GM18858 (cell line): Measurements from ENCODE around the gene EARS2.
"Not testable (repeated sequence)": the region's sequence is repeated elsewhere in the genome, so short reads cannot be mapped to it uniquely, and the experiment has no call there.

Source experiments
- ATAC-seq: cut with Tn5 transposase; IDR thresholded peaks from one replicate; pipeline ENCODE4 v1.9.1; 2021; ENCODE audit not compliant: unreplicated experiment

EARS2 gene

DNA sequence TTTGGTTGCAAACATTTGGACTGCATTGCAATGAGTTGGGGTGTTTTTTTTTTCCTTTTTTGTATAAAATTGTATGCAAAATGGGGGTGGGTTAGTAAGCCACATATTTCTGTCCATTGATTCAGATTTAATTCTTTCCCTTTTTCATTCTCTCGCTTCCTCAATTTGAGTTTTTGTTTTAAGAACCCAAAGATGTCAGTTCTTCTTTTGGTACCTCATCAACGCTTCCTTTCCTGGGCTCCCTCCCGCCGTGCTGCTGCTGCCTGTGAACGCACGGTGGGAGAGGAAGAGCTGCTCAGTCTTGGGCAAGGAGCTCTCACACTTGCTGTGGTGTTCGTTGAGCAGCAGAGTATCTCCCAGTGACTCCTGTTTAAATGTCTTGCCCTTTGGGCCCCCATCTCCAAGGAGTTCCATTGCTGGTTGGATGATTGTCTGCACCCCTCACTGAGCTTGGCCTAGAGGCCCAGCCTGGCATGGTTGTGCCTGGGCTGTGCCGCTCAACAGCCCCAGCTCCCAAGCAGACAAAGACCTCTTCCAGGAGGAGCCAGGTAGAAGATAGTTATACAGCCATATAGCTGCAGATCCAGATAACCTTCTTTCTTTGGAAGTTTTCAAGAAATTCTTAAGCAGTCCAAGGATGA, 14.0 kb upstream of the EARS2 start:
- no peak for ATAC-seq

DNA sequence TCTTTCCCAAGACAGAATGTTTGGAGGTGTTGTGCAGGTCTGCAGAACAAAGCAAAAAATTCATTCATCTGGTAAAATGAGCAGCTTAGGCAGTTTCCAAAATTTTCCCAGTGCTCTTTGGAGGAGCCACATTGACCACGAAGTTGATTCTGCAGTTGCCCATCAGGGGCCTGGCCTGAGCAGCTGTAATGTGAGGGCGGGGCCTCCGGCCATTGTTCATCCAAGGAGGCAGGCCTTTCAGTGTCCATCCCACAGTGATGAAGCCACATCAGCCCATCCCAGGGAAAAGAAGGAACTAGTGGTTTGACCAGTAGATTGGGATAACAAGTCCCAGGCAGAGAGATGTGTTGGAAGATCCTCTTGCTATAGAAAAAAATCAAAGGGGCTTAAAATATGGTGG, 10.5 kb upstream of the EARS2 start:
- ATAC-seq, result no peak

DNA sequence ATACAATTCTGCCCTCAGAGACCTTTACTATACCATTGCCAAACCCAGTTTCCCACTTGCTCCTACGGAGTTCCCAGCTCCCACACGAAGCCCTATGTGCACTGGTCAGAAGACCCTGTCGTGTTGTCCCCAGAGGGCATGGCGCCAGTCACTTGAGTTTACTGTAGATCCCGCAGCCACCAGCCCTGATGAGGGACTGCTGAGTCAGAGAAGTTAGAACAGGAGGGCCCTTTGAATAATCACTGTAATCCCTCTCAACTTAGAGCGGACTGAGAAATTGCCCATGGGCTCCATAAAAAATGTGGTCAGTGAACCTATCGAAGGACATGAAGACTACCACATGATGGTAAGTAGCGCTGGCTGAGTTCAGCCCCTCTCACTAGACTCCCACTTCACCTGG, 9.6 kb upstream of the EARS2 start:
- no peak for ATAC-seq

DNA sequence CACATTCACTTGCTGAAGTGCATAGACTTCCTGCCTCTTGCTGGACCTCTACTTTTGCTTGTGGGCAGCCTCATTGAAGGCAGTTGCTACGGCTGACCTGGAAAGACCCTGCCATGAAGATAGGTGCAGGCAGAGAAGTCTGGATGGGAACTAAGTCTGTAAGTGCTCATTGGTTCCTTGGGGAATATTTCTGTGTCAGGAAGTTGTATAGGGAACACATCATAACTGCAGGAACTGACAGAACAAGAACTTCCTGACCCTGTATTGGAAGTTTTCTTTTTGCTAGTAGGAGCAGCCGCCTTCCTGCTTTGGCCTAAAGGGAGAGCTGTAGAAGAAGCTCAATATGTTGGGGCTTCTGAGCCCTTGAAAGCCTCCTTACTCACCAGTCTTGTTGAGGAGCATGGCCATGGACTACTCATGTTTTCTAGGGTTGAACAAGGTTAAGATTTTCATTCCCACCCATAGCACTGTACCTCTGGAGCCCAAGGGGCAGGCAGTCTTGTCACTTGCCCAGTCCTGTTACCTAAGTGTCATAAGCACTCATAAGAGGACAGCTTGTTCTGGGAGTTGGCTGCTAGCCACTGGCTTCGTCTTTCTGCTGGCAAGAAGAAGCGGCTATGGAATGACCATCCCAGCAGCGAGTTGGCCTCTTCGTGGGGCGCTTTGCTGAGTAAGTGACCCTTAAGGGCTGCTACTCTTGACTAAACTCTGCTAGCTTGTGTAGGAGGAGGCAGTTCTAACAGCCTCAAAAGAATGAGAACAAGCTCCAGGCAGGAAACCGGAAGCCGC, 7.6 kb upstream of the EARS2 start:
- ATAC-seq, result no peak

DNA sequence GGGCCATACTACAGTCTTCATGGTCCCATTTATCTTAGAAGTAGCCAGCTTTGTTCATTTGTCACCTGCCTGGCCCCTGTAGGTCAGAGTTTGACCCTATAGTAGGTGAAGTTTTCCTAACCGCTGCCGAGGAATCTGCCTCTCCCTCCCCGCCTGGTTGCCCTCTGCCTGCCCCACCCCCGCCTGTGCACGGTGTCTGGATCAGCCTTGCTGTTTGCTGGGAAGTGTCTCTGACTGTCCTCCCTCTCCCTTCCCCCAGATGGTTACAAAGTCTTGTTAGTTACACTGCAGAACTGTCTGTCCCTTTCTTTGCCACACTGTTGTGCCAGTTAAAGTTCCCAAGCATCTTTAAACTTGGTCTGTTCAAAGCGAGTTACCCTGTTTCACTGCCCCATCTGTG, 6.0 kb upstream of the EARS2 start:
- ATAC-seq, result no peak

DNA sequence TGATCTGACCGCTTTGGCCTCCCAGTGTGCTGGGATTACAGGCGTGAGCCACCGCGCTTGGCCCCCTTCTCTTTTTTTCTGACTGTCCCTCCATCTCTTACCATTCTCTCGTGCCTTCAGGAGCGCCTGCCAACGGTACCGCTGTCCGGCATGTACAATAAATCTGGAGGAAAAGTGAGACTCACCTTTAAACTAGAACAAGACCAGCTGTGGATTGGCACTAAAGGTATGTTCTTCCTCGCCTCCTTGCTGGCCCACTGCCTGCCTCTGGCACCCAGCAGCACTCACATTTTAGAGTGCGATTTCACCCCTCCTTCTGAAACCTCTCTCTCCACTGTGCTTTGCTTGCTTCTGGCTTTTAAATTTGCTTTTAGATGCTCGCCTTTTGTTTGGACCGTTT, 5.4 kb upstream of the EARS2 start:
- ATAC-seq, result no peak

DNA sequence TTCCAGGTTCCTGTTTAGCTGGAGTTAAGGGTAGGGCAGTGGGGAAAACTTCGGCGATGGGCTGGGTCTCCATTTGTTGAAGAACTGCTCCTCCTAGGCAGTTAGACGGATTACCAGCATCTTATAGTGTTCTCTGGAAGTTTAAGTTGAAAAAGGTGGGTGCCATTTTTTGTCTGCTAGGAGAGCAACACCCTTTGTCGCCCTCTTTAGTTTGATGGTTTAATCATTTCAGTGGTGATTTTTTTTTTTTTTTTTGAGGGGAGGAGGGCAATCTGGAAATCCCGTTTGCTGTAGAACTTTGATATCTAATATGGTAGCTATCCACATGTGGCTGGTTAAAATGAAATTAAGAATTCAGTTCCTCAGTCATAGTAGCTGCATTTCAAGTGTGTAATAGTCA, 4.4 kb upstream of the EARS2 start:
- ATAC-seq, result no peak

DNA sequence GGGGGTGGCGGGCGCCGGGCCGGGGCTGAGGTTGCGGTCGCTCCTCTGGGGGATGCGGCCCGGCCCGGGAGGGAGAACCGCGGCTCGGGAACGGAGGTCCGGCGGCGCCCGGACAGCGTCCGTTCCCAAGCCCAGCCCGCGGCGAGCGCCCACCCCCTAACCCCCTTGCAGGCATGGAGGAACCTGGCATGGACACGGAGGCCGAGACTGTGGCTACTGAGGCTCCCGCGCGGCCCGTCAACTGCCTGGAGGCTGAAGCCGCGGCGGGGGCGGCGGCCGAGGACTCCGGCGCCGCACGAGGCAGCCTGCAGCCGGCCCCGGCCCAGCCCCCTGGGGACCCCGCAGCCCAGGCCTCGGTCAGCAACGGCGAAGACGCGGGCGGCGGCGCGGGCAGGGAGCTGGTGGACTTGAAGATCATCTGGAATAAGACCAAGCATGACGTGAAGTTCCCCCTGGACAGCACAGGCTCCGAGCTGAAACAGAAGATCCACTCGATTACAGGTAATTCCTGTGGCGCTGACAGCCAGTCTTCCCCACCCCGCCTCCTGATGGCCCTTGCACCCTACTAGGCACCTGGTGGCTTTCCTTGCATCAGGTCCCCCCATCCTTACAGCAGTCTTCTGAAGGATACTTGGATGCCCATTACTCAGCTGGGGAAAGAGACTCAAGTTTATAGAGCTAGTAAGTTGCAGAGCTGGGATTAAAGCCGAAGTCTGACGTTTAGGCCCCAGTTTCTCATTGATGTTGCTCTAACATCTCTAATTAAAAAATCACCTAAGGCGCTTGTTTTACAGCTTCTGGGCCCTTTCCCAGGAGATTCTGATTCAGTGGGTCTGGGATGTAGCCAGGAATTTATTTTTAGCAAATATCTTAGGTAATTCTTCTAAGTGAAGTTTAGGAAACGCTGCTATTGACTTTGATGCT, 891 bp upstream of the EARS2 start:
- ATAC-seq, result no peak

DNA sequence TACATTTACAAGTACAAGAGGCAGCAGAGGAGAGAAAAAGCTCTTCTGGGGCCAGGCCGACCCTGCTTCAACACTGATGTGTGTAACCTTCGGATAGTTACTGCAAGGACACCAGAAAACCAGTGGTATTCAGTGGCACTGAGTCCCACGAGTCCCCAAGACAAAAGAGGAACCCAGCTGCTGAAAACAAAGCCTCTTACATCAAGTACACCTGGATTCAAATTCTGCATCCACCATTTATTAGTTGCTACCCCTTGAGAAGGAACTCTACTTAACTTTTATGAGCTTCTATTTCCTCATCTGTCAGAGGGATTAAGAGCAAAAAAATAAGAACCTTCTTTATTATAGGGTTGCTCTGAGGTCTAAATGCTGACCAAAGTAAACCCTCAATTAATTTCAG, 2.6 kb downstream of the EARS2 start:
- no peak for ATAC-seq

DNA sequence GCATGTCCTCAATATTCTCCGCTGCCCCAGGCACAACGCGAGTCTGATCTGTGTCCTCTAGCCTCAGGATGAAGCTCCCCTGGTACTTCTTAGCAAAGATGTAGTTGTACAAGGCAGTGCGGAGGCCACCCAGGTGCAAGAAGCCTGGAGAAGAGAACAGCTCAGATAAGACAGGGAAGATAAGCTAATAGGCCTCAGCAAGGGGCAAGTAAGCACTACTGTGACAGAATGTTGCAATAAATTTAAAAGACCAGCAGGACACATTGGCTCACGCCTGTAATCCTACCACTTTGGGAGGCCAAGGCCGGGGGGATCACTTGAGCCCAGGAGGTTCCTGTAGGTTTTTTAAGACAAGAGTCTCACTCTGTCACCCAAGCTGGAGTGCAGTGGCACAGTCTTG, 5.0 kb downstream of the EARS2 start:
- ATAC-seq, result no peak

DNA sequence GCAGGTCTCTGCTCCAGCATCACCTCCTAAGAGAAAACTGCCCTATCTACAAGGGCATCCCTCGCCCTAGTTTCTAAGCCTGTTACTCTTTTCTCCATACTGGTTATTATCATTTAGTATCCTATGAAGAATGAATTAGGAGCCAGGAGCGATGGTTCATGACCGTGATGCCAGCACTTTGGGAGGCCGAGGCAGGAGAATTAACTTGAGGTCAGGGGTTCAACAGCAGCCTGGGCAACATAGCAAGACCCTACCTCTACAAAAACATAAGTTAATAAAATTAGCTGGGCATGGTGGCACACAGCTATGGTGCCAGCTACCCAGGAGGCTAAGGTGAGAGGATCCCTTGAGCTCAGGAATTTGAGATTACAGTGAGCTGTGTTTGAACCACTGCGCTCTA, 7.2 kb downstream of the EARS2 start:
- ATAC-seq, result no peak

DNA sequence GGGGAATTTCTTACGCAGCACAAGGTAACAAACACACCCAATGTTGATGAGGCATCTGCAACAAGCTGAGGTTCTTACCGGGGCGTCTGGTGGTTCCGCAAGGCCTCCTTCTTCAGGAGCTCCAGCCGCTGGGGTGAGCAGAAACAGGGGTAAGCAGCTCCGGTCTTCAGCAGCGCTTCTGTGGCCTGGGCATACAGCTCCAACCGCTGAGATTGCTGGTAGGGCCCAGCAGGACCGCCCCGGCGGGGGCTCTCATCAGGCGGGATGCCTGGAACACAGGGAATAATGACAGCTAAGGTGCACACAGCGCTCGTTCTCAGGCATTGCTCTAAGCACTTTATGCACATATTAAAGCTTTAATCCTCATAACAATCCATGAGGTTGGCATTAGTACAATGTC, 12.7 kb downstream of the EARS2 start:
- no peak for ATAC-seq

DNA sequence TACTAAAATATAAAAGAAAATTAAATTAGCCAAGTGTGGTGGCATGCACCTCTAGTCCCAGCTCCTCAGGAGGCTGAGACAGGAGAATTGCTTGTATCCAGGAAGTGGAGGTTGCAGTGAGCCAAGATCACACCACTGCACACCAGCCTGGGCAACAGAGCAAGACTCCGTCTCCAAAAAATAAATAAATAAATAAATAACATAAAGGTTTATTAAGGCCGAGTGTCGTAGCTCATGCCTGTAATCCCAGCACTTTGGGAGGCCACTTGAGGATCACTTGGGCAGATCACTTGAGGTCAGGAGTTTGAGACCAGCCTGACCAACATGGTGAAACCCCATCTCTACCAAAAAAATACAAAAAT, 16.4 kb downstream of the EARS2 start:
- not testable (repeated sequence) for ATAC-seq

DNA sequence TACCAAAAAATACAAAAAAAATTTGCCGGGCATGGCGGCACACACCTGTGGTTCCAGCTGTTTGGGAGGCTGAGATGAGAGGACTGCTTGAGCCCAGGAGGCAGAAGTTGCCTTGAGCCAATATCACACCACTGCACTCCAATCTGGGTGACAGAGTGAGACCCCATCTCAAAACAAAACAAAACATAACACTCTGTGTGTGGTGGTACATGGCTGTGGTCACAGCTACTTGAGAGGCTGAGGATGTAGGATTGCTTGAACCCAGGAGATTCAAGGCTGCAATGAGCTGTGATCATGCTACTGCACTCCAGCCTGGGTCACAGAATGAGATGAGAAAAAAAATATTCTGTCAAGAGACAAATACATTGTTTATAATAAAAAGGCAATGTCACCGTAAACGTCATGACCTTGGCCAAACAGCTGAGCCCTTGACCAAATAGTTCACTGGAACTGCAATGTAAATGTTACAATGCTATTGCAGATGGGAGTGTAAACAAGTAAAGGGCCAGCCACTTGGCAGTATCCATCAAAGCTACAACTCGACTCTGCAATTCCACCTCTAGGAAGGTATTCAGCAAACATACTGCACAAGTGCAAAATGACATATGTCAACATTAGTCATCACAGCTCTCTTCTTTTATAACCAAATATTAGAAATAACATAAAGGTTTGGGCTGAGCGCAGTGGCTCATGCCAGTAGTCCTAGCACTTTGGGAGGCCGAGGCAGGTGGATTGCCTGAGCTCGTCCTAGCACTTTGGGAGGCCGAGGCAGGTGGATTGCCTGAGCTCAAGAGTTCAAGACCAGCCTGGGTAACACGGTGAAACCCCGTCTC, 16.9 kb downstream of the EARS2 start:
- no peak for ATAC-seq

DNA sequence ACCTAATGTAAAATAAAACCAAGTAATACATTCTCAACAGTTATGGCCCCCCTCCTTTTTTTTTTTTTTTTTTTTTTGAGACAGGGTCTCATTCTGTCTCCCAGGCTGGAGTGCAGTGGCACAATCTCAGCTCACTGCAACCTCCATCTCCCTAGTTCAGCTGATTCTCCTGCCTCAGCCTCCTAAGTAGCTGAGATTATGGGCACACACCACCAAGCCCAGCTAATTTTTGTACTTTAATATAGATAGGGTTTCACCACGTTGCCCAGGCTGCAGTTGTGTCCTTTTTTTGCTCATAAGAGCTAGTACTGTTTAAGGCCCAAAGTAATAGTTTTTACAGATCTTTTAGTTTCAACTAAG, 18.3 kb downstream of the EARS2 start:
- ATAC-seq, result no peak

DNA sequence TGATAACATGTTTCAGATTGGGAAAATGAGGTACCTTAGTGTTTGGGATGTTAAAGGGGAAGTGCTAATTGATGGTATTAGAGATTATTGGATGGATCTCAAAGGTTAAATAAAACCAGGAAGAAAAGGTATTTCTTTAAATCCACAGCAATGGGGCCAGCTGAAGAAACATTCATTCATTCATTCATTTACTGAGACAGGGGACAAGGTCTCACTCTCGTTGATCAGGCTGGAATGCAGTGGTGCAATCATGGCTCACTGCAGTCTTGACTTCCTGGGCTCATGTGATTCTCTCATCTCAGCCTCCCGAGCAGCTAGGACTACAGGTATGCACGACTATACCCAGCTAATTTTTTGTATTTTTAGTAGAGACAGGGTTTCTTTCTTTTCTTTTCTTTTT, 19.8 kb downstream of the EARS2 start:
- ATAC-seq, result no peak

DNA sequence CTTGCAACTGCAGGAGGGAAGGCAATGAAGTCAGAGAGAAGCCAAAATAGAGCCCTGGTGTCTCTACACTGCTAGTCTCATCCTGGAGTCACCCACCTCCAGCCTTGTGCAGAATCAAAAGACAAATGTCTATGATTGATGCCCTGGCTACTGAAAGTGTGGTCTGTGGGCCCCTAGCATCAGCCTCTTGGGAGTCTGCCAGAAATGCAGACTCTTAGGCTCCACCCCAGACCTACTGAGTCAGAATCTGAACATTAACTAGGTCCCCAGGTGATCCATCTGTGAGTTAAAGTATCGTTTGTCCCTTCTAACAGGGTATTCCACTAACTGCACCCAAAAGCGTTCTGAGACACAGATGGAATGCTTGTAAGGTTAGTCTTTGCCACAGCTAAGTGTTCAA, 21.2 kb downstream of the EARS2 start:
- ATAC-seq, result no peak

DNA sequence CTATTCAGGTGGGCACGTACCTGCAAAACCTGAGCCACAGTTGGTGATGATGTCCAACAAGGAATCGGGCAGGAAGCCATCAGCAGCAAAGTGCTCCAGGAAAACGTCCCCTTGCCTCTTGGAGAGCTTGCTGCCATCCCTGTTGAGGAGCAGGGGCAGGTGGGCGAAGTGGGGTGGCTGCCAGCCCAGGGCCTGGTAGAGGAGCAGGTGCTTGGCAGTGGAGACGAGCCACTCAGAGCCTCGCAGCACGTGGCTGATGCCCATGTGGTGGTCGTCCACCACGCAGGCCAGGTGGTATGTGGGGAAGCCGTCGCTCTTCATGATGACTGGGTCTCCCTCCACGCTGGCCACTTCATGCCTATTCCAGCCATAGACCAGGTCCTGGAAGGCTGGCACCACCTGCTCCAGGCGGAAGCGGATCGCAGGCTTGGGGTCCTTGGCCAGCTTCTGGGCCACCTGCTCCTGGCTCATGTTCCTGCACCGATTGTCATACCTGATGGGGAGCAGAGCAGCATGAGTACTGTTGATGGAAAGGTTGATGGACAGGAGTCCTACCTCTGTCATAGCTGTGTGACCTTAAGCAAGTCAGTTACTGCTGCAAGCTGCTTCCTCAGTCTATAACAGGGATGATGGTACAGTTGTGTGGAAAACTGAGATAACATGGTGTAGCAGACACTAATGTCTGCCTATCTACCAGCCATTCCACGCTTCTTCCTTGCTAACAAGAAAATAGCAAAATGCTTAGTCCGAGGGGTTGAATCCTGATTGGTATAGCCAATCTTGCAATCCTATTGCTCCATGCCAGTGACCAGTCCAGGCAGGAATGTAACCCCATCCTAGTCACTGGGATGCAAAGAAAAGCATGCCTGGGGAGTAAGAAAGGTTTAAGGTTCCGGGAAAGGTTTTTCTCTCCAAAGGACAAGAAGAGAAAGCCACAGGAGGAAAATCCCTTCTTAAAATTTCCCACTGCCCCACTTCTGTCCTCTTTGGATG, 22.0 kb downstream of the EARS2 start:
- no peak for ATAC-seq

DNA sequence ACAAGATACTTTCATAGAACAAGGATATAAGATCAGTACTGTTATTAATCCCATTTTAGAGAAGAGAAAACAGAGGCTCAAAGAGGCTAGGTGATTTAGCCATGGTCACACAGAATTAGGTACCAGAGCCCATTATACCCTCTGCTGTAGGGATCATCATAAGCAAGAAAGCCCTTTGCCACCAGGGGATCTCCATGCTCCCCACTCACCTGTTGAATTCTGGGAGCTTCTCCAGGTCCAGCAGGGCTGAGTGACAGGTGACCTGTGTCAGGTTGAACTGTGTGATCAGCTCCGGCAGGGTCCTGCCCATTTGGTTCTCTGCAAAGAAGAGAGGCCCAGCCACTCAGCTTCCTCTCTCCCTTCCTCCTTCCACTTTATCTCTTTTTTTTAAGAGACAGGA, 24.7 kb downstream of the EARS2 start:
- ATAC-seq, result no peak

DNA sequence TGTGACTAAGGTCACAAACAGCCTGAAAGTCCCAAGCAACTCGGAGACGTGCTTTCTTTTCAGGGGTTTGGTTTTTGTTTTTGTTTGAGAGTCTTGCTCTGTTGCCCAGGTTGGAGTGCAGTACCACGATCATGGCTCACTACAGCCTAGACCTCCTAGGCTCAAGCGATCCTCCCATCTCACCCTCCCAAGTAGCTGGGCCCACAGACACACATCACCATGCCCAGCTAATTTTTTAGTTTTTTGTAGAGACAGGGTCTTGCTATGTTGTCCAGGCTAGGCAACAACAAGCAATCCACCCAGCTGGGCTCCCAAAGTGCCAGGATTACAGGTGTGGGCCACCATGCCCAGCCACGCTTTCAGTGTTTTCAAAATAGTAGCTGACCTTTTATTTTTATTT, 27.1 kb downstream of the EARS2 start:
- no peak for ATAC-seq
